Skeletal muscle tissue (tissue), 4 donors: ENCODE data around the gene JAKMIP1. TPM values are rescaled to one million over a fixed set of nuclear protein-coding genes. Genes with fewer than 3 reads are reported as not detected.

Experiments used
- H3K27ac ChIP-seq: one replicate; pipeline ENCODE4 v1.7.0; 2013; ENCODE audit warnings: mild to moderate bottlenecking, low read depth, low read length, inconsistent platforms
- H3K27me3 ChIP-seq, 3 donors: one replicate each; pipeline ENCODE4 v1.7.0; 2013; ENCODE audit warnings: low read length in 3 of 3; ENCODE audit not compliant: control insufficient read depth in 3 of 3, insufficient read depth in 3 of 3
- H3K36me3 ChIP-seq, 3 donors: one replicate each; pipeline ENCODE4 v1.7.0; 2013; ENCODE audit warnings: low read length in 3 of 3; ENCODE audit not compliant: control insufficient read depth in 3 of 3, insufficient read depth in 3 of 3
- H3K4me1 ChIP-seq, 3 donors: one replicate each; pipeline ENCODE4 v1.7.0; 2013; ENCODE audit warnings: low read length in 3 of 3, mild to moderate bottlenecking in 3 of 3; ENCODE audit not compliant: control insufficient read depth in 3 of 3, insufficient read depth in 3 of 3
- H3K4me3 ChIP-seq, 3 donors: one replicate each; pipeline ENCODE4 v1.7.0; 2013; ENCODE audit warnings: low read length in 3 of 3
- H3K9ac ChIP-seq, 3 donors: one replicate each; pipeline ENCODE4 v1.7.0; 2013; ENCODE audit warnings: low read length in 3 of 3, mild to moderate bottlenecking in 3 of 3, moderate library complexity in 2 of 3, low read depth in 1 of 3
- H3K9me3 ChIP-seq, 3 donors: one replicate each; pipeline ENCODE4 v1.7.0; 2013; ENCODE audit warnings: low read length in 3 of 3; ENCODE audit not compliant: control insufficient read depth in 3 of 3
- total RNA-seq: library from RNA; depleted of rRNA; stranded (reverse); fragments of >200 nt; gene quantifications from one replicate; pipeline ENCODE4 v1.2.3, GENCODE V29; 2014
- donor health status: Osteomylitis.

The JAKMIP1 gene
- total RNA-seq, 1 donor from 2014 or later: not detected

DNA sequence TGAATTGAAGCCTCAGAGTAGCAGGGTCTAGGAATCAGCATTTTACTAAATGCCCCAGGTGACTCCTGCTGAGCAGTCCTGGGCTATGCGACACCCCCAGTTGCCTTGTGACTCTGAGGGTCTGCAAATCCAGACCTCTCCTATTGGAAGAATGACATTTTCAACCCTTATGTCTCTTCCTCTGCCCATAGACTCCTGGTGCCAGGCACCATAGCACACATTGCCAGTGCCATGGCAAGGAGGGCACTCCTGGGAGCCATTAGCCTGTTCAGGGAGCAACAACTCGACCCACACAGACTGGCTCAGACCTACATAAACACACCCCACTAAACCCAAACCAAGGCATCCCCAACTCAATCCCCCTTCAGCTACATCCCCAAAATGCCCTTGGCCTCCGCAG lies 3.7 kb upstream of the JAKMIP1 start:
- peaks cover 21 to 29% (median 22%) of the 10 kb centered on the region in 3 donors for H3K27me3 ChIP-seq
- H3K27ac ChIP-seq: no peak overlapping the region
- no peak overlapping the region for H3K4me3 ChIP-seq
- H3K4me1 ChIP-seq: peaks cover 0 to 5% (median 4%) of the 10 kb centered on the region in 3 donors
- H3K9me3 ChIP-seq: peaks cover 0 to 3% (median 0%) of the 10 kb centered on the region in 3 donors
- no peak overlapping the region for H3K9ac ChIP-seq
- no peaks in the 10 kb centered on the region for H3K36me3 ChIP-seq

DNA sequence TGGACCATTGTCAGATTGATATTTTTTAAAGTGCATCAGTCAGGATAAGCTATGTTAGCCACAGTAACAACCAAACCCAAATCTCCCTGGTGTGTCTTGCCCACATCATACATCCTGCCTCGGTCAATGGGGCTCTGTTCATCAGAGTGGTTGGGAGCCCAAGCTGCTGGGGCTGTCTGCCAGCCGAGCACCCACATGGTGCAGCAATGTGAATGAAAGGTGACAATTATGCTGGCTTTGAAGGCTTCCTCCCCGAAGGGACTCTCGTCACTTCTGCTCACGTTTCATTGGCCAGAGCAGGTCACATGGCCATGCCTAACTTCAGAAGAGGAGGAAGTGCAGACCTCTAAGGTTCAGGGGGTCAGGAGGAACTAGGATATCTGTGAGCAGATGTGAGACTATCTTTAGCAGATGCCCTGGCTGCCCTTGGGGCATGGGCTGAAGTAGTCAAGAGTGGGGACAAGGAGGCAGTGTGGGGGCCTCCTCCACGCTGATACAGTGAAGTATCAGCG lies 1.3 kb upstream of the JAKMIP1 start:
- no peak overlapping the region for H3K4me3 ChIP-seq
- H3K27me3 ChIP-seq: peaks cover 40 to 46% (median 42%) of the 10 kb centered on the region in 3 donors
- H3K9me3 ChIP-seq: peaks cover 0 to 3% (median 0%) of the 10 kb centered on the region in 3 donors

DNA sequence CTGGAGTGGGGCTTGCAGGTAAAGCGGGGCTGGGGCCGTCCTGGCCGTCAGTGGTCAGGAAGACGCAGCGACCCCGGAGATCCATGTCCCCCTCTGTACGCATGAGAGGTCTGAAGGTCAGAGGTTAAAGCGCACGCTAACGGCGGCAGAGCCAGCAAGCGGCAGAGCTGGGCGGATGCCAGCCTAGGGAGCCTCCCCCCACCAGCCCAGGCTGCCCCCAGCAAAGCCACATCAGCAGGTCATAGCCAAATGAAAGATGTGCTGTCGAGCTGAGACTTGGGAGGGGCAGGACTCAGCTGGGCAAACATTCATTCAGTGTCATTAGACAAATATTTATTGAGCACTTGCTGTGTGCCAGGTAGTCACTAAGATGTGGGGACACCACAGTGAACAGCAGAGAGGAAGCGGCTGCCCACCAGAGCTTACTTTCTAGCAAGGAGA lies 593 bp upstream of the JAKMIP1 start:
- H3K27ac ChIP-seq: no peak overlapping the region
- peaks cover 0 to 3% (median 0%) of the 10 kb centered on the region in 3 donors for H3K9me3 ChIP-seq
- no peak overlapping the region for H3K4me3 ChIP-seq
- peaks cover 3 to 10% (median 10%) of the 10 kb centered on the region in 3 donors for H3K4me1 ChIP-seq
- H3K36me3 ChIP-seq: no peaks in the 10 kb centered on the region
- no peak overlapping the region for H3K9ac ChIP-seq
- H3K27me3 ChIP-seq: peaks cover 45 to 49% (median 47%) of the 10 kb centered on the region in 3 donors

More for the DNA sequence above, 1.3 kb upstream of the JAKMIP1 start:
- Histone ChIP-seq H3K27ac (no peak overlapping the region), H3K4me1 (peaks cover 3 to 10% (median 10%) of the 10 kb centered on the region in 3 donors), H3K9ac (no peak overlapping the region), H3K36me3 (no peaks in the 10 kb centered on the region)

DNA sequence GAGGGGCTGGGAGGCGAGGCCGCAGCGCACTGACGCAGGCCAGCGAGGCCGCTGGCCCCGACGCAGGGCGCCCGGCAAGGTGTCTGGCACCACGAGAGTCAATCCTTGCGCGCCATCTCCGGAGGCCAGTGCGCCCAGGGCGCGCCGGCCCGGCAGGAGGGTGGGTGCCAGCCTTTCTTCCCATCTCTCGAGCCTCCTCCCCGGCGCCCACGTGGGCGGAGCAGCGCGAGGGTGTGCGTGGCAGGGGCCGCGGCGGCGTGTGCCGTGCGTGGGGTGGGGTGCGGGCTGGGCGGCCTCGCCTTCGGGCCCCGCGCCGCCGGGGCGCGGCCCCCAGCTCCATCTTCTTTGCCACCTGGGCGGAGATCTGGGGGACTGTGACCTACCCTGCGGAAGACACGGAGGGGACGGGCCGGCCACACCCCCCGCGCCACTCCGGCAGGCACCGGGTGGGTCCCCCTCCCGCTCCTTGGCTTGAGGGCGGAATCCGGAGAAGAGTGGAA lies 877 bp downstream of the JAKMIP1 start:
- Histone ChIP-seq H3K27me3 (peaks cover 51 to 60% (median 59%) of the 10 kb centered on the region in 3 donors), H3K9ac (no peak overlapping the region), H3K27ac (no peak overlapping the region), H3K4me3 (no peak overlapping the region), H3K36me3 (no peaks in the 10 kb centered on the region), H3K4me1 (peaks cover 3 to 10% (median 10%) of the 10 kb centered on the region in 3 donors), H3K9me3 (peaks cover 0 to 3% (median 0%) of the 10 kb centered on the region in 3 donors)

DNA sequence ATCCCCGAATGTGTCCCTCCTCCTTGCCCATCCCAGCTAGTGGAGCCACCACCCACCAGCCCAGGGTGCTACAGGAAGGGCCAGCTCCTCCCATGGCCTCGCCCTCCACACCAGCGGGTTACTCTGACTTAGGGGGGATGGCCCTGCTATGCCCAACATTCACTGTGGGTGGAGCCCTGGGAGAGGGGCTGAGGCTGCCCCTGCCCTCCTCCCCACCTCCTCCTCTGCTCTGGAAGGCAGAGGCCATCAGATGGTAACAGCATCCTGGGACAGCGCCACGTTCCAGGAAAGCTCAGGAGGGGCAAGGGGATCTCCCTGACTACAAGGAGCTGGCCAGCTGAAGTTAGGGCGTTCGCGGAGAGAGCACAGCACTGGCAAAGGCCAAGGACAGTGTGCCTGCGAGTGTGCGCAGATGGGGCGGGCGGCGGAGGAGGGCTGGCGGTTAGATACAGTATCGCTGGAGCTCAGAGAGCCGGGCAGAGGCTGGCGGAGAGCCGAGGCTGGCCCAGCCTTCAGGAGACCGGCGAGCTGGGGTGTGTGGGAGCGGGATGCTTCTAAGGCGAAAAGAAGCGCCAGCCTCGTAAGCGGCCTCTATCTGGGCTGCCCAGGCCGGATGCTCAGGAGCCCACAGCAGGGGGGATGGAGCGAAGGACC lies 1.5 kb downstream of the JAKMIP1 start:
- Histone ChIP-seq H3K27ac (no peak overlapping the region), H3K4me1 (peaks cover 3 to 10% (median 10%) of the 10 kb centered on the region in 3 donors), H3K4me3 (no peak overlapping the region), H3K9me3 (peaks cover 0 to 3% (median 0%) of the 10 kb centered on the region in 3 donors), H3K9ac (no peak overlapping the region), H3K36me3 (no peaks in the 10 kb centered on the region), H3K27me3 (peaks cover 55 to 63% (median 59%) of the 10 kb centered on the region in 3 donors)

DNA sequence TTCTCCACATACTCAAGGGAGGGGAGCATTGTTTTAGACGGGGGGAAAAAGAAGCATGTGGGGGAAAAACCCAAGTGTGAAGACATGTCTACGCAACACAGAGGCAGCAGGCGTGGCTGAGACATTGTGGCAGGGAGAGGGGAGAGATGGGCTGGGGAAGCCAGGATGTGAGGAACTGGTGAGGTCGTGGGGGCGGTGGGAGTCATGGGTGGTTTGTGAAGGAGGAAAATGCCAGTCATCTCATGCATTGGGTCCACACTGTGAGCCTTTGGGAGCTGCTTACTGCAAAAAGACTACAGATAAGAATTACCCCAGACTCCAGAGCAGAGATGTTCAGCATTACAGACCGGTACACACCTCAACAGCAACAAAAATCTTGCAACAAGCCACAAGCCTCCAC lies 2.1 kb downstream of the JAKMIP1 start:
- H3K27ac ChIP-seq: no peak overlapping the region
- no peak overlapping the region for H3K9ac ChIP-seq
- no peak overlapping the region for H3K4me3 ChIP-seq
- peaks cover 3 to 10% (median 10%) of the 10 kb centered on the region in 3 donors for H3K4me1 ChIP-seq
- H3K27me3 ChIP-seq: peaks cover 58 to 63% (median 63%) of the 10 kb centered on the region in 3 donors
- no peaks in the 10 kb centered on the region for H3K36me3 ChIP-seq
- peaks cover 0 to 3% (median 0%) of the 10 kb centered on the region in 3 donors for H3K9me3 ChIP-seq

DNA sequence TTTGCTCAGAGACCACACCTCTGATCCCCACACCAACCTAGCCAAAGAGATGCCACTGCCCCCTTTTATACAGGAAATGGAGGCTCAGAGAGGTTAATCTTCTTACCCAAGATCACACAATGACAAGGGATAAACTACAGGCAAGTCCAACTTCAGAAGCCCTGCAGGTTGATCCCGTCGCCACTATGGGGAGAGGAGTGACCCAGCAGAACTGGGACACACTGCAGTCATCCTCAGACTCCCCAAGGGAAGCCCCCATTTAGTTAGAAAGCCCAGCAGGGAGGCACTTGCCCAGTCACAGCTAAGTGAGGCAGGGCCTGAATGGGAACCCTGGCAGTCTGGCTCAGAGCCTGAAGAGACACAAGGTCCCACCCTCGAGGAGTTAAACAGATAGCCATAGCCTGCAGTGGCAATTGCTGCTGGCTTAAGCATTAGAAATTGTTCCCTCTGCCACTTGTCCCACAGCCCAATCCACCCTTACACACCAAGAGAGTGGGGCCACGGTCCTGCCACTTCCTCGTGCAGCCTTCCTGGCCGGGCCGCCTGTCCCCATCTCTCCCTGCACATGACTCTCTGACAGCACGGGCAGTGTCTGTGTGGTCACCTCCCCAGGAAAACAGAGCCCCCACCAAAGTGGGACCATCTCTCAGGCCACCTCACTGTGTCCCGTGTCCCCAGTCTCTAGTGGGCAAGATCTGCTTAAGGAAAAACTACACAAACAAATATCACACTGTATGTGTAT lies 2.7 kb downstream of the JAKMIP1 start:
- H3K9me3 ChIP-seq: peaks cover 0 to 3% (median 0%) of the 10 kb centered on the region in 3 donors
- no peak overlapping the region for H3K9ac ChIP-seq
- peaks cover 3 to 10% (median 10%) of the 10 kb centered on the region in 3 donors for H3K4me1 ChIP-seq
- no peak overlapping the region for H3K4me3 ChIP-seq
- no peak overlapping the region for H3K27ac ChIP-seq
- peaks cover 58 to 67% (median 63%) of the 10 kb centered on the region in 3 donors for H3K27me3 ChIP-seq
- H3K36me3 ChIP-seq: no peaks in the 10 kb centered on the region

DNA sequence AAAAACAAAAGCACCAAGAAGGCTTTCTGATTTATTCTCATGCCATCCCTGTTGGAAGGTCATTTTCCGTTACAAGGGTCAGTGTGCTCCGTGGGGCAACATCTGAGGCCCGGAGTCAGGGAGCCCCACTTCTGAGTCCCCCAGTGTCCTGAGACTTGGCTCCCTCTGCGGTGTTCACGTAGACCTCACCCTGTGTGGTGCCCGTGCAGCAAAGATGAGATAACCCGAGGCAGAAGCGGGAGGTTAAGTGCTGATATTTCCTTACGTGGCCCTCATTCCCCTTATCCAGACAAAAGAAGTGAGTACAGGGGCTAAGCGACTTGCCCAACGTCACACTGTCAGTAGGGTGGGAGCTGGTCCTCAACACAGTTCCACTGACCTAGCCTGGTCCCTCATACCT lies 3.5 kb downstream of the JAKMIP1 start:
- peaks cover 0 to 3% (median 0%) of the 10 kb centered on the region in 3 donors for H3K9me3 ChIP-seq
- no peak overlapping the region for H3K9ac ChIP-seq
- no peak overlapping the region for H3K27ac ChIP-seq
- H3K27me3 ChIP-seq: peaks cover 56 to 70% (median 61%) of the 10 kb centered on the region in 3 donors
- no peak overlapping the region for H3K4me3 ChIP-seq
- no peaks in the 10 kb centered on the region for H3K36me3 ChIP-seq
- H3K4me1 ChIP-seq: peaks cover 3 to 10% (median 10%) of the 10 kb centered on the region in 3 donors

DNA sequence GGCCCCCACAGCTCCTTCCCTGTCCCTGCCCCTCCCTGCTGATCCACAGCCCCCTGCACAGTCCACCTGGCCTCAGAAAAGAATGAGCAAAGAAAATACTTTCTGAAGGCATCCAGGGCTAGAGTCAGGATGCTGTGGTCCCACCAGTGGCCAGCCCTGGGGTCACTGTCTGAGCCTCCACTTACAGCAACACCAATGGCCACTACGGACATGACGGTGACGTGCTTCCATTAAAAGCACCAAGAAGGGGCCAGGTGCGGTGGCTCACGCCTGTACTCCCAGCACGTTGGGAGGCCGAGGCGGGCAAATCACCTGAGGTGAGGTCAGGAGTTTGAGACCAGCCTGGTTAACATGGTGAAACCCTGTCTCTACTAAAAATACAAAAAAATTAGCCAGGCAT lies 4.0 kb downstream of the JAKMIP1 start:
- Histone ChIP-seq H3K9me3 (peaks cover 0 to 3% (median 0%) of the 10 kb centered on the region in 3 donors), H3K27ac (no peak overlapping the region), H3K36me3 (no peaks in the 10 kb centered on the region), H3K4me3 (no peak overlapping the region), H3K9ac (no peak overlapping the region), H3K4me1 (peaks cover 3 to 10% (median 10%) of the 10 kb centered on the region in 3 donors), H3K27me3 (peaks cover 52 to 71% (median 59%) of the 10 kb centered on the region in 3 donors)
